ENCODE measurements around the gene SUMO3. TPM values are rescaled to one million over a fixed set of nuclear protein-coding genes. Genes with fewer than 3 reads are reported as not detected.

Gene SUMO3
- total and polyA plus RNA-seq, 10 of the 15 experiments (the other 5 are each of a cell fraction or from before 2014, with no cell fraction given) = 14.3 to 164 (median 89.9) TPM

DNA sequence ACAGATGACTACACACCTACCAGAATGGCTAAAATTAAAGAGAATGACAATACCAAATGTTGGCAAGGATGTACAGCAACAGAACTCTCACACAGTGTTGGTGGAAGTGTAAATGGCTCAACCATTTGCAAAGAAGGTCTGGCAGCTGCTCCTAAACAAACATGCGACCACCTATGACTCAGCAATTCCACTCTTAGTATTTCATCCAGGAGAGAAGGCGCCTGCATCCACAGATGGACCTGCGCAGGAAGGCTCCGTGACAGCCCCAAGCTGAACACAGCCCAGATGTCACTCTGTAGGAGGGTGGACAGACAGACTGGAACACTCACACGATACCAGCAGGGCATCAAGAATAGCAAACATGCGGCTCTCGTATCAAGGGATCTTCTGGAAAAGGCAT lies 48.9 kb upstream of the SUMO3 start:
- SMC1A ChIA-PET (ENCODE audit: uncharacterized antibody, unreplicated experiment) = interaction anchor here (1.1 kb wide), 1 partner anchor 8 kb away, joined by 4 read pairs; no protein-coding TSS in a partner anchor
- POLR2A ChIA-PET = no interaction called here
- CTCF ChIA-PET = no interaction called here
- TF ChIP-seq ESRRA (IDR thresholded peaks at IDR 0.05; ENCODE audit: low read length) (no peak), SREBF2 (IDR thresholded peaks at IDR 0.05; ENCODE audit: low read length) (no peak), BACH1 (IDR thresholded peaks at IDR 0.05; ENCODE audit: borderline replicate concordance) (peak; percentile 35; the same call in 1 of the 2 replicates), SREBF1 (IDR thresholded peaks at IDR 0.05; ENCODE audit: low read length) (no peak), IKZF1 (conservative IDR thresholded peaks at IDR 0.05) (no peak), RCOR1 (conservative IDR thresholded peaks at IDR 0.05; ENCODE audit: low read depth, low read length) (no peak), BRCA1 (IDR thresholded peaks at IDR 0.05; ENCODE audit: low read depth, low read length) (no peak)
- TF ChIP-seq, protein P1, sequence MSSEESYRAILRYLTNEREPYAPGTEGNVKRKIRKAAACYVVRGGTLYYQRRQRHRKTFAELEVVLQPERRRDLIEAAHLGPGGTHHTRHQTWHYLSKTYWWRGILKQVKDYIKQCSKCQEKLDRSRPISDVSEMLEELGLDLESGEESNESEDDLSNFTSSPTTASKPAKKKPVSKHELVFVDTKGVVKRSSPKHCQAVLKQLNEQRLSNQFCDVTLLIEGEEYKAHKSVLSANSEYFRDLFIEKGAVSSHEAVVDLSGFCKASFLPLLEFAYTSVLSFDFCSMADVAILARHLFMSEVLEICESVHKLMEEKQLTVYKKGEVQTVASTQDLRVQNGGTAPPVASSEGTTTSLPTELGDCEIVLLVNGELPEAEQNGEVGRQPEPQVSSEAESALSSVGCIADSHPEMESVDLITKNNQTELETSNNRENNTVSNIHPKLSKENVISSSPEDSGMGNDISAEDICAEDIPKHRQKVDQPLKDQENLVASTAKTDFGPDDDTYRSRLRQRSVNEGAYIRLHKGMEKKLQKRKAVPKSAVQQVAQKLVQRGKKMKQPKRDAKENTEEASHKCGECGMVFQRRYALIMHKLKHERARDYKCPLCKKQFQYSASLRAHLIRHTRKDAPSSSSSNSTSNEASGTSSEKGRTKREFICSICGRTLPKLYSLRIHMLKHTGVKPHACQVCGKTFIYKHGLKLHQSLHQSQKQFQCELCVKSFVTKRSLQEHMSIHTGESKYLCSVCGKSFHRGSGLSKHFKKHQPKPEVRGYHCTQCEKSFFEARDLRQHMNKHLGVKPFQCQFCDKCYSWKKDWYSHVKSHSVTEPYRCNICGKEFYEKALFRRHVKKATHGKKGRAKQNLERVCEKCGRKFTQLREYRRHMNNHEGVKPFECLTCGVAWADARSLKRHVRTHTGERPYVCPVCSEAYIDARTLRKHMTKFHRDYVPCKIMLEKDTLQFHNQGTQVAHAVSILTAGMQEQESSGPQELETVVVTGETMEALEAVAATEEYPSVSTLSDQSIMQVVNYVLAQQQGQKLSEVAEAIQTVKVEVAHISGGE (CRISPR knock-in tag; IDR thresholded peaks at IDR 0.05) = no peak
- Histone ChIP-seq H3K9ac (ENCODE audit: control insufficient read depth, insufficient read depth, low read length) (no peak overlapping the region), H3K9me3 (replicated peaks; ENCODE audit: control insufficient read depth, insufficient read depth, low read length) (no peaks in the 10 kb centered on the region), H3K27ac (ENCODE audit: control insufficient read depth, insufficient read depth) (no peak overlapping the region), H3K36me3 (ENCODE audit: control insufficient read depth in 2 of 2, insufficient read depth in 2 of 2, low read length in 1 of 2) (peaks cover 12 to 19% of the 10 kb centered on the region in 2 experiments), H3K79me2 (ENCODE audit: control insufficient read depth, insufficient read depth, low read length) (peaks cover 64% of the 10 kb centered on the region), H3K27me3 (replicated peaks in 1 of 2; ENCODE audit: control insufficient read depth in 2 of 2, insufficient read depth in 2 of 2, low read length in 1 of 2) (no peaks in the 10 kb centered on the region), H3K4me3 (0 out of 2 replicates have a peak overlapping the region, but pooled peaks have one; percentile 26), H3K4me2 (ENCODE audit: control insufficient read depth, insufficient read depth) (peak overlapping the region; percentile 67), H3K4me1 (ENCODE audit: control insufficient read depth, insufficient read depth, low read length) (peaks cover 27% of the 10 kb centered on the region), H2AFZ (ENCODE audit: control insufficient read depth, low read depth, low read length) (no peak overlapping the region), H4K20me1 (ENCODE audit: control insufficient read depth, insufficient read depth) (peaks cover 9% of the 10 kb centered on the region)
- FAIRE-seq (no peak), ATAC-seq (no peak), DNase-seq (ENCODE audit: low read depth, low spot score) (no peak)
- in situ Hi-C loops (cut with MboI) (no loop called here), intact Hi-C loops (cut with micrococcal nuclease; ENCODE audit: unreplicated experiment) (no loop called here)
- RAD21 ChIA-PET (ENCODE audit: unreplicated experiment) = no interaction called here
- no TSS peak for BruUV-seq (replicated peaks)
- WGBS (ENCODE audit: insufficient coverage, insufficient replicate concordance, low lambda C conversion rate, missing lambda C conversion rate) = 89% methylated on average over 7 of the region's 7 CpGs
